ENCODE measurements around the gene YDJC.
"Not testable (repeated sequence)": the region's sequence is repeated elsewhere in the genome, so short reads cannot be mapped to it uniquely, and the experiment has no call there.

The YDJC gene

DNA sequence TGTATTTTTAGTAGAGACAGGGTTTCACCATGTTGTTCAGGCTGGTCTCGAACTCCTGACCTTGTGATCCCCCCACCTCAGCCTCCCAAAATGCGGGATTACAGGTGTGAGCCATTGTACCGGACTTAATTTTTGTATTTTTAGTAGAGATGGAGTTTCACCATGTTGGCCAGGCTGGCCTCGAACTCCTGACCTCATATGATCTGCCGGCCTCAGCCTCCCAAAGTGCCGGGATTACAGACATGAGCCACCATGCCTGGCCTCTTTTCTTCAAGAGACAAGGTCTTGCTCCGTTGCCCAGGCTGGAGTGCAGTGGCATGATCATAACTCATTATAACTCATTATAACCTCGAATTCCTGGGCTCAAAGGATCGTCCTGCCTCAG lies 49.2 kb downstream of the YDJC start:
- not testable (repeated sequence) for H3K4me2 ChIP-seq (ENCODE audit: low read length)
- H4K20me1 ChIP-seq (ENCODE audit: insufficient read depth, low read length): peaks cover 89% of the 10 kb centered on the region

DNA sequence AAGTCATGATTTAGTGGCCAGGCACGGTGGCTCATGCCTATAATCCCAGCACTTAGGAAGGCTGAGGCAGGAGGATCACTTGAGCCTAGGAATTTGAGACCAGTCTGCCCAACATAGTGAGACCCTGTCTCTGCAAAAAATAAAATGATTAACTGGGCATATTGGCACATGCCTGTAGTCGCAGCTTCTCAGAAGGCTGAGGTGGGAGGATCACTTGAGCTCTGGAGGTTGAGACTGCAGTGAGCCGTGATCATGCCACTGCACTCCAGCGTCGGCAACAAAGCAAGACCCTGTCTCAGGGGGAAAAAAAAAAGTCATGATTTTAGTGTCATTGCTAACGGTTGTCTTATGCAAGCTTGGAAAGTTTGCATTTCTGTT lies 50.4 kb downstream of the YDJC start:
- no peaks in the 10 kb centered on the region for H3K9me3 ChIP-seq (ENCODE audit: insufficient read depth, low read length)
- H3K27me3 ChIP-seq (ENCODE audit: low read depth, low read length): no peaks in the 10 kb centered on the region
- H3K4me2 ChIP-seq (ENCODE audit: low read length): no peak overlapping the region
- TF ChIP-seq EZH2phosphoT487 (IDR thresholded peaks at IDR 0.05; ENCODE audit: low read depth): no peak
- TF ChIP-seq, protein P1, sequence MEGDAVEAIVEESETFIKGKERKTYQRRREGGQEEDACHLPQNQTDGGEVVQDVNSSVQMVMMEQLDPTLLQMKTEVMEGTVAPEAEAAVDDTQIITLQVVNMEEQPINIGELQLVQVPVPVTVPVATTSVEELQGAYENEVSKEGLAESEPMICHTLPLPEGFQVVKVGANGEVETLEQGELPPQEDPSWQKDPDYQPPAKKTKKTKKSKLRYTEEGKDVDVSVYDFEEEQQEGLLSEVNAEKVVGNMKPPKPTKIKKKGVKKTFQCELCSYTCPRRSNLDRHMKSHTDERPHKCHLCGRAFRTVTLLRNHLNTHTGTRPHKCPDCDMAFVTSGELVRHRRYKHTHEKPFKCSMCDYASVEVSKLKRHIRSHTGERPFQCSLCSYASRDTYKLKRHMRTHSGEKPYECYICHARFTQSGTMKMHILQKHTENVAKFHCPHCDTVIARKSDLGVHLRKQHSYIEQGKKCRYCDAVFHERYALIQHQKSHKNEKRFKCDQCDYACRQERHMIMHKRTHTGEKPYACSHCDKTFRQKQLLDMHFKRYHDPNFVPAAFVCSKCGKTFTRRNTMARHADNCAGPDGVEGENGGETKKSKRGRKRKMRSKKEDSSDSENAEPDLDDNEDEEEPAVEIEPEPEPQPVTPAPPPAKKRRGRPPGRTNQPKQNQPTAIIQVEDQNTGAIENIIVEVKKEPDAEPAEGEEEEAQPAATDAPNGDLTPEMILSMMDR (IDR thresholded peaks at IDR 0.05; ENCODE audit: low read depth, low read length): no peak
- no peak overlapping the region for H2AFZ ChIP-seq (ENCODE audit: low read depth, low read length)
- no peak overlapping the region for H3K27ac ChIP-seq (ENCODE audit: low read length)
- H3K9ac ChIP-seq (ENCODE audit: low read length): no peak overlapping the region
- H3K36me3 ChIP-seq (replicated peaks; ENCODE audit: low read depth, low read length): peaks cover 18% of the 10 kb centered on the region
- H4K20me1 ChIP-seq (ENCODE audit: insufficient read depth, low read length): peaks cover 91% of the 10 kb centered on the region
- peaks cover 10% of the 10 kb centered on the region for H3K4me1 ChIP-seq (ENCODE audit: low read length)
- no peak overlapping the region for H3K4me3 ChIP-seq (ENCODE audit: low read length)
- H3K79me2 ChIP-seq (ENCODE audit: low read length): peaks cover 100% of the 10 kb centered on the region

More for the DNA sequence above, 49.2 kb downstream of the YDJC start:
- H3K79me2 ChIP-seq (ENCODE audit: low read length): peaks cover 100% of the 10 kb centered on the region
- H3K27me3 ChIP-seq (ENCODE audit: low read depth, low read length); H3K9ac ChIP-seq (ENCODE audit: low read length); H2AFZ ChIP-seq (ENCODE audit: low read depth, low read length); H3K9me3 ChIP-seq (ENCODE audit: insufficient read depth, low read length); H3K4me3 ChIP-seq (ENCODE audit: low read length); H3K27ac ChIP-seq (ENCODE audit: low read length): not testable (repeated sequence)
- peaks cover 24% of the 10 kb centered on the region for H3K36me3 ChIP-seq (replicated peaks; ENCODE audit: low read depth, low read length)
- peaks cover 13% of the 10 kb centered on the region for H3K4me1 ChIP-seq (ENCODE audit: low read length)

Data from OCI-LY3 (cell line).